ENCODE data around the gene GPC5. TPM values are rescaled to one million over a fixed set of nuclear protein-coding genes. Genes with fewer than 3 reads are reported as not detected.

The GPC5 gene
- total and polyA plus RNA-seq, 2 of the 13 experiments (the other 11 are each of a cell fraction or from before 2014, with no cell fraction given): 0.02 to 0.07 TPM

DNA sequence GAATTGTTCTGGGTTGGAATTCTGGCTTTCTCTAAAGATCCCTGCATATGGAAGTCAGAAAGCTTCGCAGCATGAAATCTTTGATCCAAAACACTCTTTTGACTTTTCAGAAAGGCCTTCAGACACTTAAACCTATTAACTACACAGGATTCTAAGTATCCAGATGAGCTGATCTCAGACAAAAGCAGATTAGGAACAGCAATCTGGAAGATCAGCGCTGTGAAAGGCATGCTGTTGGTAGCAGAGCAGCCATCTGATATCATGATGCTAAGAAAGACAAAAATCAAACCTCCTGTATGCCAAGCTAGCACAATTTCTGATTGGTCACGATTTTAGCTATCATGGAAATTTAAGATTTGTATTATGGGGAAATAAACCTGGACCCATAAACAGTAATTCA, 589.9 kb downstream of the GPC5 start (continued):
- TF ChIP-seq, protein P1, sequence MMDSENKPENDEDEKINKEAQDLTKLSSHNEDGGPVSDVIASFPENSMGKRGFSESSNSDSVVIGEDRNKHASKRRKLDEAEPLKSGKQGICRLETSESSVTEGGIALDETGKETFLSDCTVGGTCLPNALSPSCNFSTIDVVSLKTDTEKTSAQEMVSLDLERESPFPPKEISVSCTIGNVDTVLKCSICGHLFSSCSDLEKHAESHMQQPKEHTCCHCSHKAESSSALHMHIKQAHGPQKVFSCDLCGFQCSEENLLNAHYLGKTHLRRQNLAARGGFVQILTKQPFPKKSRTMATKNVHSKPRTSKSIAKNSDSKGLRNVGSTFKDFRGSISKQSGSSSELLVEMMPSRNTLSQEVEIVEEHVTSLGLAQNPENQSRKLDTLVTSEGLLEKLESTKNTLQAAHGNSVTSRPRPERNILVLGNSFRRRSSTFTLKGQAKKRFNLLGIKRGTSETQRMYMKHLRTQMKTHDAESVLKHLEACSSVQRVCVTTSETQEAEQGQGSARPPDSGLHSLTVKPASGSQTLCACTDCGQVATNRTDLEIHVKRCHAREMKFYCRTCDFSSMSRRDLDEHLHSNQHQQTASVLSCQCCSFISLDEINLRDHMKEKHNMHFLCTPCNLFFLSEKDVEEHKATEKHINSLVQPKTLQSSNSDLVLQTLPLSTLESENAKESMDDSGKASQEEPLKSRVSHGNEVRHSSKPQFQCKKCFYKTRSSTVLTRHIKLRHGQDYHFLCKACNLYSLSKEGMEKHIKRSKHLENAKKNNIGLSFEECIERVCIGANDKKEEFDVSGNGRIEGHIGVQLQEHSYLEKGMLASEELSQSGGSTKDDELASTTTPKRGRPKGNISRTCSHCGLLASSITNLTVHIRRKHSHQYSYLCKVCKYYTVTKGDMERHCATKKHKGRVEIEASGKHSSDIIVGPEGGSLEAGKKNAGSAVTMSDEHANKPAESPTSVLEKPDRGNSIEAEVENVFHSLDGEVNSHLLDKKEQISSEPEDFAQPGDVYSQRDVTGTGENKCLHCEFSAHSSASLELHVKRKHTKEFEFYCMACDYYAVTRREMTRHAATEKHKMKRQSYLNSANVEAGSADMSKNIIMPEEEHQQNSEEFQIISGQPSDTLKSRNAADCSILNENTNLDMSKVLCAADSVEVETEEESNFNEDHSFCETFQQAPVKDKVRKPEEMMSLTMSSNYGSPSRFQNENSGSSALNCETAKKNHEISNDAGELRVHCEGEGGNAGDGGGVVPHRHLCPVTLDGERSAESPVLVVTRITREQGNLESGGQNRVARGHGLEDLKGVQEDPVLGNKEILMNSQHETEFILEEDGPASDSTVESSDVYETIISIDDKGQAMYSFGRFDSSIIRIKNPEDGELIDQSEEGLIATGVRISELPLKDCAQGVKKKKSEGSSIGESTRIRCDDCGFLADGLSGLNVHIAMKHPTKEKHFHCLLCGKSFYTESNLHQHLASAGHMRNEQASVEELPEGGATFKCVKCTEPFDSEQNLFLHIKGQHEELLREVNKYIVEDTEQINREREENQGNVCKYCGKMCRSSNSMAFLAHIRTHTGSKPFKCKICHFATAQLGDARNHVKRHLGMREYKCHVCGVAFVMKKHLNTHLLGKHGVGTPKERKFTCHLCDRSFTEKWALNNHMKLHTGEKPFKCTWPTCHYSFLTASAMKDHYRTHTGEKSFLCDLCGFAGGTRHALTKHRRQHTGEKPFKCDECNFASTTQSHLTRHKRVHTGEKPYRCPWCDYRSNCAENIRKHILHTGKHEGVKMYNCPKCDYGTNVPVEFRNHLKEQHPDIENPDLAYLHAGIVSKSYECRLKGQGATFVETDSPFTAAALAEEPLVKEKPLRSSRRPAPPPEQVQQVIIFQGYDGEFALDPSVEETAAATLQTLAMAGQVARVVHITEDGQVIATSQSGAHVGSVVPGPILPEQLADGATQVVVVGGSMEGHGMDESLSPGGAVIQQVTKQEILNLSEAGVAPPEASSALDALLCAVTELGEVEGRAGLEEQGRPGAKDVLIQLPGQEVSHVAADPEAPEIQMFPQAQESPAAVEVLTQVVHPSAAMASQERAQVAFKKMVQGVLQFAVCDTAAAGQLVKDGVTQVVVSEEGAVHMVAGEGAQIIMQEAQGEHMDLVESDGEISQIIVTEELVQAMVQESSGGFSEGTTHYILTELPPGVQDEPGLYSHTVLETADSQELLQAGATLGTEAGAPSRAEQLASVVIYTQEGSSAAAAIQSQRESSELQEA (CRISPR knock-in tag; IDR thresholded peaks at IDR 0.05; ENCODE audit: not compliant biosample characterization): no peak
- TF ChIP-seq TEAD2 (CRISPR knock-in tag; IDR thresholded peaks at IDR 0.05) (no peak), SP1 (IDR thresholded peaks at IDR 0.05) (no peak), SP1 (CRISPR knock-in tag; IDR thresholded peaks at IDR 0.05) (no peak), GTF2F1 (IDR thresholded peaks at IDR 0.05; ENCODE audit: low read length) (no peak), MZF1 (CRISPR knock-in tag; IDR thresholded peaks at IDR 0.05; ENCODE audit: borderline replicate concordance) (no peak), MIER3 (CRISPR knock-in tag; IDR thresholded peaks at IDR 0.05; ENCODE audit: borderline replicate concordance) (no peak), BRD4 (CRISPR knock-in tag; IDR thresholded peaks at IDR 0.05) (no peak), KLF15 (CRISPR knock-in tag; IDR thresholded peaks at IDR 0.05; ENCODE audit: borderline replicate concordance) (no peak)
- TF ChIP-seq, protein P2, sequence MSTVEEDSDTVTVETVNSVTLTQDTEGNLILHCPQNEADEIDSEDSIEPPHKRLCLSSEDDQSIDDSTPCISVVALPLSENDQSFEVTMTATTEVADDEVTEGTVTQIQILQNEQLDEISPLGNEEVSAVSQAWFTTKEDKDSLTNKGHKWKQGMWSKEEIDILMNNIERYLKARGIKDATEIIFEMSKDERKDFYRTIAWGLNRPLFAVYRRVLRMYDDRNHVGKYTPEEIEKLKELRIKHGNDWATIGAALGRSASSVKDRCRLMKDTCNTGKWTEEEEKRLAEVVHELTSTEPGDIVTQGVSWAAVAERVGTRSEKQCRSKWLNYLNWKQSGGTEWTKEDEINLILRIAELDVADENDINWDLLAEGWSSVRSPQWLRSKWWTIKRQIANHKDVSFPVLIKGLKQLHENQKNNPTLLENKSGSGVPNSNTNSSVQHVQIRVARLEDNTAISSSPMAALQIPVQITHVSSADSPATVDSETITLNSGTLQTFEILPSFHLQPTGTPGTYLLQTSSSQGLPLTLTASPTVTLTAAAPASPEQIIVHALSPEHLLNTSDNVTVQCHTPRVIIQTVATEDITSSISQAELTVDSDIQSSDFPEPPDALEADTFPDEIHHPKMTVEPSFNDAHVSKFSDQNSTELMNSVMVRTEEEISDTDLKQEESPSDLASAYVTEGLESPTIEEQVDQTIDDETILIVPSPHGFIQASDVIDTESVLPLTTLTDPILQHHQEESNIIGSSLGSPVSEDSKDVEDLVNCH (CRISPR knock-in tag; IDR thresholded peaks at IDR 0.05): no peak
- TF ChIP-seq, protein P3, sequence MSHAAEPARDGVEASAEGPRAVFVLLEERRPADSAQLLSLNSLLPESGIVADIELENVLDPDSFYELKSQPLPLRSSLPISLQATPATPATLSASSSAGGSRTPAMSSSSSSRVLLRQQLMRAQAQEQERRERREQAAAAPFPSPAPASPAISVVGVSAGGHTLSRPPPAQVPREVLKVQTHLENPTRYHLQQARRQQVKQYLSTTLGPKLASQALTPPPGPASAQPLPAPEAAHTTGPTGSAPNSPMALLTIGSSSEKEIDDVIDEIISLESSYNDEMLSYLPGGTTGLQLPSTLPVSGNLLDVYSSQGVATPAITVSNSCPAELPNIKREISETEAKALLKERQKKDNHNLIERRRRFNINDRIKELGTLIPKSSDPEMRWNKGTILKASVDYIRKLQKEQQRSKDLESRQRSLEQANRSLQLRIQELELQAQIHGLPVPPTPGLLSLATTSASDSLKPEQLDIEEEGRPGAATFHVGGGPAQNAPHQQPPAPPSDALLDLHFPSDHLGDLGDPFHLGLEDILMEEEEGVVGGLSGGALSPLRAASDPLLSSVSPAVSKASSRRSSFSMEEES (CRISPR knock-in tag; IDR thresholded peaks at IDR 0.05): no peak

All from HepG2 (cell line).